ENCODE data around the gene DCHS1.

GRCh38 chr11:6584528-6584927 is 71.1 kb downstream of the DCHS1 start:
- TF ChIP-seq NFYB (IDR thresholded peaks at IDR 0.05; ENCODE audit: insufficient read depth, low read depth, low read length) (no peak), MEF2A (IDR thresholded peaks at IDR 0.05; ENCODE audit: insufficient read depth, low read depth, low read length) (no peak), CTCF (IDR thresholded peaks at IDR 0.05 in 2 of 3, conservative IDR thresholded peaks at IDR 0.05 in 1 of 3; ENCODE audit: control insufficient read depth in 2 of 3, extremely low read depth in 1 of 3, insufficient read depth in 1 of 3, low read depth in 3 of 3, low read length in 3 of 3) (no peak), HDAC6 (IDR thresholded peaks at IDR 0.05; ENCODE audit: unreplicated experiment) (no peak), RFX5 (IDR thresholded peaks at IDR 0.05; ENCODE audit: low read depth, low read length) (no peak), ATF3 (IDR thresholded peaks at IDR 0.05; ENCODE audit: borderline replicate concordance, extremely low read depth, low read depth, low read length) (no peak), ELK1 (IDR thresholded peaks at IDR 0.05; ENCODE audit: low read depth, low read length) (no peak), EP300 (IDR thresholded peaks at IDR 0.05; ENCODE audit: borderline replicate concordance in 1 of 2, control insufficient read depth in 1 of 2, low read depth in 2 of 2, low read length in 2 of 2) (no peak), YY1 (IDR thresholded peaks at IDR 0.05; ENCODE audit: low read depth, low read length) (no peak), ZZZ3 (IDR thresholded peaks at IDR 0.05; ENCODE audit: control insufficient read depth, insufficient read length, low read depth) (no peak), ZBTB4 (CRISPR knock-in tag; IDR thresholded peaks at IDR 0.05) (no peak)

Measured in GM12878 (cell line).